Aorta (tissue), 5 donors: ENCODE measurements around the gene FHIT. TPM values are rescaled to one million over a fixed set of nuclear protein-coding genes. Genes with fewer than 3 reads are reported as not detected.
A peak's percentile ranks its signal among the peaks of the same experiment; 100 is the strongest.

Experiments
- ATAC-seq: fragments of 200-7000 bp; cut with Tn5 transposase; one replicate; pipeline ENCODE4 v1.9.1; 2022; ENCODE audit warnings: moderate library complexity; ENCODE audit not compliant: low FRiP score
- DNase-seq, 2 donors: peaks; one replicate each; pipeline ENCODE4 v3.0.0-alpha.2; 2020
- H3K27ac ChIP-seq, 2 donors: one replicate each; pipeline ENCODE4 v1.5.1; 2013; ENCODE audit warnings: low read length in 2 of 2, mild to moderate bottlenecking in 2 of 2, moderate library complexity in 2 of 2, control low read depth in 1 of 2, inconsistent platforms in 1 of 2, low read depth in 1 of 2
- H3K27me3 ChIP-seq, 2 donors: one replicate each; pipeline ENCODE4 v1.6.1; 2013; ENCODE audit warnings: control low read depth in 1 of 2, low read length in 1 of 2, mild to moderate bottlenecking in 1 of 2, moderate library complexity in 1 of 2; ENCODE audit not compliant: insufficient read depth in 2 of 2, control insufficient read depth in 1 of 2
- H3K36me3 ChIP-seq, 2 donors: one replicate each; pipeline ENCODE4 v1.6.1; 2013; ENCODE audit warnings: control low read depth in 1 of 2, low read length in 1 of 2, mild to moderate bottlenecking in 1 of 2; ENCODE audit not compliant: insufficient read depth in 2 of 2, control insufficient read depth in 1 of 2
- H3K4me1 ChIP-seq, 2 donors: one replicate each; pipeline ENCODE4 v1.6.1; 2013; ENCODE audit warnings: low read length in 2 of 2, control low read depth in 1 of 2, mild to moderate bottlenecking in 1 of 2, moderate library complexity in 1 of 2; ENCODE audit not compliant: insufficient read depth in 2 of 2, control insufficient read depth in 1 of 2
- H3K4me3 ChIP-seq, 2 donors: one replicate each; pipeline ENCODE4 v1.5.1; 2013; ENCODE audit warnings: low read length in 2 of 2, control low read depth in 1 of 2, mild to moderate bottlenecking in 1 of 2
- H3K9me3 ChIP-seq: one replicate; pipeline ENCODE4 v1.6.1; 2013; ENCODE audit warnings: mild to moderate bottlenecking, low read length; ENCODE audit not compliant: control insufficient read depth
- WGBS, 2 donors: extraction: QIAGEN DNeasy Blood & Tissue Kit; methylation state at CpG; one replicate each; pipeline ENCODE4 v1.1.7; 2013; 5-methylcytosine and 5-hydroxymethylcytosine counted together
- intact Hi-C, 2 donors: fragments of 100-400 bp; cut with DNase I; formaldehyde crosslinking; loops; one replicate each; pipeline versions ENCODE4 v1.14.2 to v1.15.0; 2022
- microRNA-seq, 2 donors: library from miRNA; unstranded; fragments of <30 nt; microRNA quantifications; one replicate each; pipeline ENCODE4 v1.2.0, GENCODE V29; 2020
- polyA plus RNA-seq, 2 donors: library from polyadenylated mRNA; stranded (reverse); fragments of 200-250 nt; gene quantifications; one replicate each; pipeline ENCODE4 v1.2.3, GENCODE V29; 2013
- total RNA-seq, 2 donors: library from RNA; stranded (reverse); fragmentation: NEBNext Ultra II Directional; extraction: Animal tissue kit (Norgen Biotek cat#: 25700); gene quantifications; one replicate each; pipeline ENCODE4 v1.2.1, GENCODE V29; 2021
- donor health status: healthy with polysubstance abuse.
- donor health status: Bipolar disorder and iron deficiency.
- donor health status: DM: no; HTN: no; CAD: no.
- donor health status: DM: no; HTN: no; CAD: no.
- donor health status: DM: yes; HTN: yes; CAD: no.

The FHIT gene
- total and polyA plus RNA-seq, 4 donors: 1.1 to 9.2 (median 3.0) TPM

- intact Hi-C loops: no loop called here
- no peak overlapping the region for H3K4me3 ChIP-seq
- H3K4me1 ChIP-seq: no peaks in the 10 kb centered on the region
- no peaks in the 10 kb centered on the region for H3K27me3 ChIP-seq
- WGBS, 2 donors: 95% methylated on average over 1 of the region's 1 CpG
- ATAC-seq (no peak), DNase-seq (no peak)
- no peaks in the 10 kb centered on the region for H3K36me3 ChIP-seq
- peaks cover 3% of the 10 kb centered on the region for H3K9me3 ChIP-seq
- no peak overlapping the region for H3K27ac ChIP-seq
These were observed 1540.7 kb downstream of the FHIT start for GRCh38 chr3:59710554-59710953.

DNA sequence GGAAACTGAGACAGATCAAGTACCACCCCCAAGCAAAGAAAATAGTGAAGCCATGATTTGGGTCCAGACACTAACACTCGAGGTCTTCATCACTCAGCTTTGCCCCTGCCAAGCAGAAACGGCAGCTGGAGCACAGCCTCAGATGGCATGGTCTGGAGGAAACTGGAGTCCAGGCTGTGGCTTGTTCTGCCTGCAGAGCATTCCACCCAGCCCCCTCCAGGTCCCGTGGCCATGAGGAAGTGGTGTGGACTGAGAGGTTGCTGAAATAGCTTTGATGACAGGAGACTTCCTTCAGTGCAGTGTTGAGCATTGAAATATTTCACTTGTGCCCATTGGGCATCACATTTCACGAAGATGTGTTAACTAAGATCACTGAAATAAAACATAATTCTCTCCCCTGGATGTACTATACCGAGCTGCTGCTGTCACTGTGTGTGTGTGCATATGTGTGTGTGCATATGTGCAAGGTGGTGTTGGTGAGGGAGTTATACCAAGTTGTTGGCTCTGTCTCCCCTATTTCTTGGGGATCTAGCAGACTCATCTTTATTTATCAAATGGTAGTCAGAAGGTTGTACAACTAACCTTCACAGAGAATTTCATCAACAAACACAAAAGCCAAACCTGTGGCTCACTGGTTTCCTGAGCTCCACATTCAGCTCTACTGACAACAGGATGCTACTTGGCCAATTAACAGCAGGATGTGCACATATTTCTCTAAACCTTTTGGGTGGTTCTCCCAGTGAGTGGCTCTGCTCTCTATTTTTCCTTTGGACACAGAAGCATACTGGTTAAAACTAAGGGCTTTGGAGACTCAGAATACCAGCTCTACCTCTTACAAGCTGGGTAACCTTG lies 1541.3 kb downstream of the FHIT start:
- Histone ChIP-seq H3K36me3 (no peaks in the 10 kb centered on the region), H3K27me3 (no peaks in the 10 kb centered on the region), H3K4me3 (no peak overlapping the region), H3K27ac (no peak overlapping the region), H3K9me3 (peaks cover 3% of the 10 kb centered on the region), H3K4me1 (no peaks in the 10 kb centered on the region)
- WGBS, 2 donors: 5 to 26% methylated on average over 5 of the region's 5 CpGs
- DNase-seq (peak in 1 of 2 donors; percentile 85), ATAC-seq (no peak)
- intact Hi-C loops: no loop called here

- H3K9me3 ChIP-seq: no peaks in the 10 kb centered on the region
- no peak overlapping the region for H3K4me3 ChIP-seq
- intact Hi-C loops: no loop called here
- H3K36me3 ChIP-seq: no peaks in the 10 kb centered on the region
- WGBS, 2 donors: 94 to 96% methylated on average over 3 of the region's 3 CpGs
- H3K4me1 ChIP-seq: no peaks in the 10 kb centered on the region
- H3K27me3 ChIP-seq: no peaks in the 10 kb centered on the region
- DNase-seq (no peak), ATAC-seq (no peak)
- H3K27ac ChIP-seq: no peak overlapping the region
These were observed 1543.0 kb downstream of the FHIT start for GRCh38 chr3:59708202-59708601.

GRCh38 chr3:59704292-59704691 lies 1547.0 kb downstream of the FHIT start:
- no peak overlapping the region for H3K4me3 ChIP-seq
- WGBS, 2 donors: 68 to 82% methylated on average over 4 of the region's 4 CpGs
- no peaks in the 10 kb centered on the region for H3K27me3 ChIP-seq
- H3K9me3 ChIP-seq: no peaks in the 10 kb centered on the region
- H3K4me1 ChIP-seq: no peaks in the 10 kb centered on the region
- H3K36me3 ChIP-seq: no peaks in the 10 kb centered on the region
- DNase-seq (no peak), ATAC-seq (no peak)
- intact Hi-C loops: no loop called here
- H3K27ac ChIP-seq: no peak overlapping the region

GRCh38 chr3:59699648-59700320 lies 1551.5 kb downstream of the FHIT start:
- H3K27me3 ChIP-seq: no peaks in the 10 kb centered on the region
- WGBS, 2 donors: 89 to 91% methylated on average over 6 of the region's 6 CpGs
- ATAC-seq: no peak
- DNase-seq: no peak
- no peaks in the 10 kb centered on the region for H3K36me3 ChIP-seq
- no peaks in the 10 kb centered on the region for H3K4me1 ChIP-seq
- intact Hi-C loops: no loop called here
- no peaks in the 10 kb centered on the region for H3K9me3 ChIP-seq
- H3K4me3 ChIP-seq: no peak overlapping the region
- H3K27ac ChIP-seq: no peak overlapping the region

Small RNA genes within 50 kb of the gene (microRNA-seq; reads per million reads assigned to microRNA genes)
- gene MIR548BB: 0 reads per million in 2 donors
